ENCODE results near the gene CHST3. TPM values are rescaled to one million over a fixed set of nuclear protein-coding genes. Genes with fewer than 3 reads are reported as not detected.

Gene CHST3
- total RNA-seq, 1 experiment from 2014 or later = 10.0 TPM

- DNase-seq (ENCODE audit: low spot score) = no peak
- Histone ChIP-seq H3K4me1 (ENCODE audit: insufficient read depth, low read length, poor library complexity, severe bottlenecking) (peaks cover 15% of the 10 kb centered on the region), H3K4me3 (ENCODE audit: low read depth, low read length, poor library complexity, severe bottlenecking) (no peak overlapping the region), H3K27ac (ENCODE audit: low read depth, low read length, poor library complexity, severe bottlenecking) (peak overlapping the region; percentile 73), H3K9me3 (ENCODE audit: low read depth, low read length, poor library complexity, severe bottlenecking) (no peaks in the 10 kb centered on the region), H3K27me3 (replicated peaks; ENCODE audit: insufficient read depth, low read depth, low read length, poor library complexity) (no peaks in the 10 kb centered on the region), H3K36me3 (ENCODE audit: insufficient read depth, low read length, poor library complexity, severe bottlenecking) (no peaks in the 10 kb centered on the region)
- BruUV-seq (replicated peaks) = no TSS peak
- intact Hi-C loops (cut with micrococcal nuclease; ENCODE audit: unreplicated experiment) = no loop called here
- no peak for TF ChIP-seq EZH2 (IDR thresholded peaks at IDR 0.05; ENCODE audit: borderline replicate concordance, low read depth, low read length, poor library complexity, severe bottlenecking)
- CTCF ChIA-PET = no interaction called here
- POLR2A ChIA-PET (ENCODE audit: low non-redundant PET) = interaction anchor here (0.6 kb wide), 1 partner anchor 11 kb away, joined by 3 read pairs; no protein-coding TSS in a partner anchor
Observed at GRCh38 chr10:72010234-72010973, 46.2 kb downstream of the CHST3 start.

GRCh38 chr10:72011016-72011415 lies 46.8 kb downstream of the CHST3 start:
- no peak for TF ChIP-seq EZH2 (IDR thresholded peaks at IDR 0.05; ENCODE audit: borderline replicate concordance, low read depth, low read length, poor library complexity, severe bottlenecking)
- TF ChIP-seq, protein P1, sequence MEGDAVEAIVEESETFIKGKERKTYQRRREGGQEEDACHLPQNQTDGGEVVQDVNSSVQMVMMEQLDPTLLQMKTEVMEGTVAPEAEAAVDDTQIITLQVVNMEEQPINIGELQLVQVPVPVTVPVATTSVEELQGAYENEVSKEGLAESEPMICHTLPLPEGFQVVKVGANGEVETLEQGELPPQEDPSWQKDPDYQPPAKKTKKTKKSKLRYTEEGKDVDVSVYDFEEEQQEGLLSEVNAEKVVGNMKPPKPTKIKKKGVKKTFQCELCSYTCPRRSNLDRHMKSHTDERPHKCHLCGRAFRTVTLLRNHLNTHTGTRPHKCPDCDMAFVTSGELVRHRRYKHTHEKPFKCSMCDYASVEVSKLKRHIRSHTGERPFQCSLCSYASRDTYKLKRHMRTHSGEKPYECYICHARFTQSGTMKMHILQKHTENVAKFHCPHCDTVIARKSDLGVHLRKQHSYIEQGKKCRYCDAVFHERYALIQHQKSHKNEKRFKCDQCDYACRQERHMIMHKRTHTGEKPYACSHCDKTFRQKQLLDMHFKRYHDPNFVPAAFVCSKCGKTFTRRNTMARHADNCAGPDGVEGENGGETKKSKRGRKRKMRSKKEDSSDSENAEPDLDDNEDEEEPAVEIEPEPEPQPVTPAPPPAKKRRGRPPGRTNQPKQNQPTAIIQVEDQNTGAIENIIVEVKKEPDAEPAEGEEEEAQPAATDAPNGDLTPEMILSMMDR (conservative IDR thresholded peaks at IDR 0.05; ENCODE audit: low read depth, low read length) = no peak
- BruUV-seq (replicated peaks) = TSS peak; percentile 17
- Histone ChIP-seq H3K36me3 (ENCODE audit: insufficient read depth, low read length, poor library complexity, severe bottlenecking) (no peaks in the 10 kb centered on the region), H3K4me3 (ENCODE audit: low read depth, low read length, poor library complexity, severe bottlenecking) (no peak overlapping the region), H3K27me3 (replicated peaks; ENCODE audit: insufficient read depth, low read depth, low read length, poor library complexity) (no peaks in the 10 kb centered on the region), H3K9me3 (ENCODE audit: low read depth, low read length, poor library complexity, severe bottlenecking) (no peaks in the 10 kb centered on the region), H3K4me1 (ENCODE audit: insufficient read depth, low read length, poor library complexity, severe bottlenecking) (peaks cover 15% of the 10 kb centered on the region), H3K27ac (ENCODE audit: low read depth, low read length, poor library complexity, severe bottlenecking) (no peak overlapping the region)
- no peak for DNase-seq (ENCODE audit: low spot score)
- intact Hi-C loops (cut with micrococcal nuclease; ENCODE audit: unreplicated experiment) = no loop called here
- CTCF ChIA-PET = no interaction called here
- POLR2A ChIA-PET (ENCODE audit: low non-redundant PET) = interaction anchor here (0.6 kb wide), 1 partner anchor 12 kb away, joined by 3 read pairs; no protein-coding TSS in a partner anchor

DNA sequence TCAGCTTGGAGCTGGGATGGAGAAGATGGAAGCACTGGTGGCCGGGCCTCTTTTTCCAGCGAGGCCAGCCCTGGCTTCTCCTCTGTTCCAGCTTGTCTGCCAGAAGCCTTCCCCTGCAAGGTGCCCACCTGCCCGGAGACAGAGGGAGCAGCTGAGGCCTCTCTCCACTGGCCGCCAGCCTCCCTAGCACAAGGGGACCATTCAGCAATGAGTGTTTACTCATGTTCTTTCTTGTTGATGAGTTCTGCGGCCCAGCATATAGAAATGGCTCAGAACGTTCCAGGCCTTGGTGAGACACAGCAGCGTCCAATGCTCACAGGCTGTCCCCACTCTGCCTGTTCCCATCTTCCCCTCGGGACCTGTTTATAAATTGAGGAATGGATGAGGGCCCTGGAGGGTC lies 47.3 kb downstream of the CHST3 start:
- no peak for DNase-seq (ENCODE audit: low spot score)
- POLR2A ChIA-PET (ENCODE audit: low non-redundant PET) = no interaction called here
- CTCF ChIA-PET = no interaction called here
- TF ChIP-seq, protein P1 (conservative IDR thresholded peaks at IDR 0.05; ENCODE audit: low read depth, low read length) = no peak
- TF ChIP-seq EZH2 (IDR thresholded peaks at IDR 0.05; ENCODE audit: borderline replicate concordance, low read depth, low read length, poor library complexity, severe bottlenecking) = no peak
- H3K4me3 ChIP-seq (ENCODE audit: low read depth, low read length, poor library complexity, severe bottlenecking) = no peak overlapping the region
- no peaks in the 10 kb centered on the region for H3K9me3 ChIP-seq (ENCODE audit: low read depth, low read length, poor library complexity, severe bottlenecking)
- peaks cover 15% of the 10 kb centered on the region for H3K4me1 ChIP-seq (ENCODE audit: insufficient read depth, low read length, poor library complexity, severe bottlenecking)
- BruUV-seq (replicated peaks) = no TSS peak
- H3K27me3 ChIP-seq (replicated peaks; ENCODE audit: insufficient read depth, low read depth, low read length, poor library complexity) = no peaks in the 10 kb centered on the region
- H3K36me3 ChIP-seq (ENCODE audit: insufficient read depth, low read length, poor library complexity, severe bottlenecking) = no peaks in the 10 kb centered on the region
- intact Hi-C loops (cut with micrococcal nuclease; ENCODE audit: unreplicated experiment) = no loop called here
- no peak overlapping the region for H3K27ac ChIP-seq (ENCODE audit: low read depth, low read length, poor library complexity, severe bottlenecking)

Measured in A673 (cell line).